Tibial nerve (tissue), 4 donors: ENCODE measurements around the gene LRRC52. TPM values are rescaled to one million over a fixed set of nuclear protein-coding genes. Genes with fewer than 3 reads are reported as not detected.

Experiments
- DNase-seq, 2 donors: peaks; one replicate each; pipeline ENCODE4 v3.0.0-alpha.2; 2019; ENCODE audit warnings: low spot score in 2 of 2
- H3K27ac ChIP-seq, 4 donors: fragments of 200-600 bp; sonication (generic) in 3 of 4; one replicate each; pipeline ENCODE4 v1.5.1; 2017 to 2019; ENCODE audit warnings: mild to moderate bottlenecking in 1 of 4
- H3K27me3 ChIP-seq, 2 donors: fragments of 200-600 bp; sonication (generic) in 1 of 2; one replicate each; pipeline versions ENCODE4 v1.5.1 to v1.6.0; 2017 to 2019
- H3K36me3 ChIP-seq, 3 donors: fragments of 200-600 bp; sonication (generic); one replicate each; pipeline ENCODE4 v1.5.1; 2018 to 2019
- H3K4me1 ChIP-seq, 4 donors: fragments of 200-600 bp; sonication (generic) in 3 of 4; one replicate each; pipeline ENCODE4 v1.5.1; 2017 to 2019
- H3K4me3 ChIP-seq, 4 donors: fragments of 200-600 bp; sonication (generic) in 3 of 4; one replicate each; pipeline ENCODE4 v1.5.1; 2017 to 2019; ENCODE audit warnings: mild to moderate bottlenecking in 1 of 4, moderate library complexity in 1 of 4
- H3K9me3 ChIP-seq, 4 donors: fragments of 200-600 bp; sonication (generic) in 3 of 4; one replicate each; pipeline ENCODE4 v1.5.1; 2017 to 2019
- EP300 ChIP-seq, 2 donors: sonication (generic); formaldehyde crosslinking; IDR thresholded peaks; one replicate each; pipeline ENCODE4 v1.6.1; 2017; ENCODE audit warnings: antibody characterized with exemption in 2 of 2, mild to moderate bottlenecking in 1 of 2
- POLR2A ChIP-seq, 2 donors: fragments of 450-650 bp; IDR thresholded peaks; one replicate each; pipeline ENCODE4 v1.6.1; 2017; ENCODE audit warnings: antibody characterized with exemption in 2 of 2, mild to moderate bottlenecking in 2 of 2, moderate library complexity in 2 of 2
- WGBS, 2 donors: methylation state at CpG; one replicate each; pipeline ENCODE4 v1.1.5; 2018; 5-methylcytosine and 5-hydroxymethylcytosine counted together
- total RNA-seq, 4 donors: library from RNA; depleted of rRNA; stranded (reverse); fragments of >200 nt; gene quantifications; one replicate each; pipeline ENCODE4 v1.1.0, GENCODE V29; 2016
- TF ChIP-seq, protein P1 (sequence below), 5 experiments: fragments of 200-600 bp in 3 of 5; fragments of 450-650 bp in 2 of 5; sonication (generic) in 3 of 5; IDR thresholded peaks; one replicate each; pipeline ENCODE4 v1.5.1; 2016 to 2019; ENCODE audit warnings: antibody characterized with exemption in 5 of 5, mild to moderate bottlenecking in 3 of 5, moderate library complexity in 2 of 5

LRRC52 gene
- total RNA-seq, 4 donors from 2014 or later, result not detected

DNA sequence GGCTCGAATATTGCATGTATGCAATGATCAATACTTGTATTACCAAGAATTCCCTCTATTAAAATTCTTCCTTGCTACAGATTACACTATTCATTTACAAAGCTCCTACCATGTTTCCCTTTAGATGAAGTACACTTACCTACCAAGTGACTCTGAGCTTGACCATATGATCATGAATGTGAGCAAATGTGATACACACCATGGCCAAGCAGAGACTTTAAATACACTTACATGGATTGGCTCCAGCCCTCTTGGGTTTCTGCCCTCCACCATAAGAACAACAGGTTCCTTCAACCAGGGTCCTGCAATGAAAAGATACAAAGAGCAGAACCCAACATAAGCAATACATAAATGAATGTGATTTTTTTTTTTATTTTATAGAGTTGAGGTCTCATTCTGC lies 30.0 kb downstream of the LRRC52 start:
- H3K27ac ChIP-seq, result no peak overlapping the region
- no peaks in the 10 kb centered on the region for H3K4me1 ChIP-seq
- no peaks in the 10 kb centered on the region for H3K9me3 ChIP-seq
- H3K36me3 ChIP-seq, result no peaks in the 10 kb centered on the region
- DNase-seq, result no peak
- H3K27me3 ChIP-seq, result peaks cover 0 to 17% of the 10 kb centered on the region in 2 donors
- H3K4me3 ChIP-seq, result no peak overlapping the region
- WGBS, 2 donors, result 88 to 91% methylated on average over 1 of the region's 1 CpG
- TF ChIP-seq, protein P1, sequence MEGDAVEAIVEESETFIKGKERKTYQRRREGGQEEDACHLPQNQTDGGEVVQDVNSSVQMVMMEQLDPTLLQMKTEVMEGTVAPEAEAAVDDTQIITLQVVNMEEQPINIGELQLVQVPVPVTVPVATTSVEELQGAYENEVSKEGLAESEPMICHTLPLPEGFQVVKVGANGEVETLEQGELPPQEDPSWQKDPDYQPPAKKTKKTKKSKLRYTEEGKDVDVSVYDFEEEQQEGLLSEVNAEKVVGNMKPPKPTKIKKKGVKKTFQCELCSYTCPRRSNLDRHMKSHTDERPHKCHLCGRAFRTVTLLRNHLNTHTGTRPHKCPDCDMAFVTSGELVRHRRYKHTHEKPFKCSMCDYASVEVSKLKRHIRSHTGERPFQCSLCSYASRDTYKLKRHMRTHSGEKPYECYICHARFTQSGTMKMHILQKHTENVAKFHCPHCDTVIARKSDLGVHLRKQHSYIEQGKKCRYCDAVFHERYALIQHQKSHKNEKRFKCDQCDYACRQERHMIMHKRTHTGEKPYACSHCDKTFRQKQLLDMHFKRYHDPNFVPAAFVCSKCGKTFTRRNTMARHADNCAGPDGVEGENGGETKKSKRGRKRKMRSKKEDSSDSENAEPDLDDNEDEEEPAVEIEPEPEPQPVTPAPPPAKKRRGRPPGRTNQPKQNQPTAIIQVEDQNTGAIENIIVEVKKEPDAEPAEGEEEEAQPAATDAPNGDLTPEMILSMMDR (IDR thresholded peaks at IDR 0.05), result no peak
- no peak for TF ChIP-seq POLR2A (IDR thresholded peaks at IDR 0.05)
- no peak for TF ChIP-seq EP300 (IDR thresholded peaks at IDR 0.05)

DNA sequence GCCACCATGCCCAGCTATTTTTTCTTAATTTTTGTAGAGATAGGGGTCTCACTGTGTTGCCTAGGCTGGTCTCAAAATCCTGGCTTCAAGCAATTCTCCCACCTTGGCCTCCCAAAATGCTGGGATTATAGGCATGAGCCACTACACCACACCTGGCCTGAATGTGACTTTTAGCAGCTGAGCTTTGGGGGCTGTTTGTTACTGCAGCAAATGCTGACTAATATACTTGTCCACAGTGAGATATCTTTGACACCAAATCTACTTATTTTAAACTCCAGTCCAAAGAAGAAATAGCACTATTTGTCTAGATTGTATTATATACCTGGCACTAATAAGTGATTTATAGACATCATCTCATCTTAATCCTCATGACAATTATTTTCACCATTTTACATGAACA lies 30.5 kb downstream of the LRRC52 start:
- H3K27ac ChIP-seq, result no peak overlapping the region
- H3K4me3 ChIP-seq, result no peak overlapping the region
- H3K9me3 ChIP-seq, result no peaks in the 10 kb centered on the region
- no peaks in the 10 kb centered on the region for H3K36me3 ChIP-seq
- DNase-seq, result no peak
- H3K4me1 ChIP-seq, result no peaks in the 10 kb centered on the region
- no peak for TF ChIP-seq EP300 (IDR thresholded peaks at IDR 0.05)
- TF ChIP-seq, protein P1 (IDR thresholded peaks at IDR 0.05), result no peak
- no peak for TF ChIP-seq POLR2A (IDR thresholded peaks at IDR 0.05)
- H3K27me3 ChIP-seq, result peaks cover 0 to 17% of the 10 kb centered on the region in 2 donors

DNA sequence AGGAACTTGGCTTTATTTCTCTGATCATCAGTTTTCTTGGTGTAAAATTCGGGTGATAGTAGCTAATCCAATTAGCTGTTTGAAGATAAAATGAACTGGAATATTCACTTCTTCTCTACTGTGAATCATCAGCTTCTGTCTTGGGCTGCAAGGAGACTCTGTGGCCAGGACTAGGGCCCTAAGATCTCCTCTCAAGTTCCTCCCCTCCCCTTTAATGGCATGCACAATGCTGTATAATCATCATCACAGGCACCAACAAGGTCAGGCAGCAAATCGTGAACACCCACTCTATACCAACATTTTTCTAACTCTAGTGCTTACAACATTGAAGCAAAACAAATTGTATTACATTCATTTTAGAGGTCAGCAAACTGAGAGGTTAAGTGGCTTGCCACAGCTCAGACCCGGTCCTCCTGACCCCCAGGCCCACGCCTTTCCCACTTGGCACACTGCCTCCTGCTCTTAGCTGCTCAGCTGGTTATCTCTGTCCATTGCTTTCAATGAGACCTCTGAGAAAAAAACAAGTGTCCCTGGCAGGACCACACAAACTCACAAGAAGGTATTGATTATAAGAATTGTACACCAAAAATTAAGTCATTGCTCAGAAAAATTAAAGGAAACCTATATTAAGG lies 31.8 kb downstream of the LRRC52 start:
- no peaks in the 10 kb centered on the region for H3K9me3 ChIP-seq
- H3K4me3 ChIP-seq, result no peak overlapping the region
- TF ChIP-seq POLR2A (IDR thresholded peaks at IDR 0.05), result no peak
- DNase-seq, result no peak
- 18 to 25% methylated on average over 4 of the region's 4 CpGs for WGBS, 2 donors
- H3K27ac ChIP-seq, result no peak overlapping the region
- H3K27me3 ChIP-seq, result peaks cover 0 to 15% of the 10 kb centered on the region in 2 donors
- H3K4me1 ChIP-seq, result no peaks in the 10 kb centered on the region
- no peaks in the 10 kb centered on the region for H3K36me3 ChIP-seq

DNA sequence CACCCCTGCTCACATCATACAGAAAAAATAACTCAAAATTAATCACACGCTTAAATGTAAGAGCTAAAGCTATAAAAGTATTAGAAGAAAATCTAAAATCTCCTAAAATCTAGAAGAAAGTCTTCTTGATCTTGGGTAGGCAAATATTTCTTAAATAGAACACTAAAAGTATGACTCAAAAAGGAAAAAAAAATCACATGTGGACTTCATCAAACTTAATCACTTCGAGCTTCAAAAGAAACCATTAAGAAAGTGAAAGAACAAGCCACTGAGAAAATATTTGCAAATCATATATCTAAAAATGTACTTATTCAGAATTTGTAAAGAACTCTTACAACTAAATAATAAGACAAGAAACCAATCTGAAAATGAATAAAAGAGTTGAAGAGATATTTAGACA lies 32.7 kb downstream of the LRRC52 start:
- H3K4me1 ChIP-seq, result no peaks in the 10 kb centered on the region
- H3K27me3 ChIP-seq, result peaks cover 0 to 11% of the 10 kb centered on the region in 2 donors
- no peaks in the 10 kb centered on the region for H3K36me3 ChIP-seq
- no peak for TF ChIP-seq EP300 (IDR thresholded peaks at IDR 0.05)
- TF ChIP-seq, protein P1 (IDR thresholded peaks at IDR 0.05), result no peak
- TF ChIP-seq POLR2A (IDR thresholded peaks at IDR 0.05), result no peak
- H3K4me3 ChIP-seq, result no peak overlapping the region
- 74 to 78% methylated on average over 2 of the region's 2 CpGs for WGBS, 2 donors
- no peak for DNase-seq
- no peak overlapping the region for H3K27ac ChIP-seq
- no peaks in the 10 kb centered on the region for H3K9me3 ChIP-seq

DNA sequence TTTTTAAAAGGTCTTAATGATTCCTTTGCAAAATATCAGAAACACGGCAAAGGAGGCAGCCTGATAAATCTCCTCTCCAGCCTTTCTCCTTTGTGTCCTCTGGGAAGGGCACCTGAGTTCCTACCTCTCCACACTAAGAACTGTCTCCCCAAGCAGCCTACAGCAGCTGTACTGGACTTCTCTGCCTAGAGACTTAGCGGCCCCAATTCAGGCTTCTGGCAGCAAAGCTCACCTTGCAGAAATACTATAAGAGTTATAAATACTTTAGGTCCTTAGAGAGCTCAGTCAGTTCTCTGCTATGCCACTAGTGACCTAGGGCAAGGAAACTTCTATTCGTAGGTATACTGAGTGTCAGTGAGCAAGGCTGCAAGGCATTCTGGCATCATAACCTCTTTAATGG lies 33.9 kb downstream of the LRRC52 start:
- H3K4me3 ChIP-seq, result no peak overlapping the region
- WGBS, 2 donors, result 93% methylated on average over 3 of the region's 3 CpGs
- TF ChIP-seq POLR2A (IDR thresholded peaks at IDR 0.05) (no peak), EP300 (IDR thresholded peaks at IDR 0.05) (no peak)
- TF ChIP-seq, protein P1 (IDR thresholded peaks at IDR 0.05), result no peak
- no peaks in the 10 kb centered on the region for H3K36me3 ChIP-seq
- no peaks in the 10 kb centered on the region for H3K4me1 ChIP-seq
- peaks cover 0 to 11% of the 10 kb centered on the region in 2 donors for H3K27me3 ChIP-seq
- no peak overlapping the region for H3K27ac ChIP-seq
- DNase-seq, result no peak
- no peaks in the 10 kb centered on the region for H3K9me3 ChIP-seq
